GM18909 (cell line): ENCODE results near the gene NDUFC2.
"Not testable (repeated sequence)": the region's sequence is repeated elsewhere in the genome, so short reads cannot be mapped to it uniquely, and the experiment has no call there.

Experiments
- ATAC-seq: cut with Tn5 transposase; IDR thresholded peaks from one replicate; pipeline ENCODE4 v1.9.1; 2021; ENCODE audit warnings: mild to moderate bottlenecking; ENCODE audit not compliant: unreplicated experiment, poor library complexity

The NDUFC2 gene

GRCh38 chr11:78036313-78036712 is 43.3 kb downstream of the NDUFC2 start:
- ATAC-seq: no peak

- no peak for ATAC-seq
These were observed 45.0 kb downstream of the NDUFC2 start for GRCh38 chr11:78034623-78035022.

- no peak for ATAC-seq
These were observed 46.6 kb downstream of the NDUFC2 start for GRCh38 chr11:78033040-78033439.

GRCh38 chr11:78032090-78032489 is 47.6 kb downstream of the NDUFC2 start:
- ATAC-seq: no peak

GRCh38 chr11:78031629-78032028 is 48.0 kb downstream of the NDUFC2 start:
- ATAC-seq: peak; percentile 76

GRCh38 chr11:78030429-78031325 is 49.0 kb downstream of the NDUFC2 start:
- ATAC-seq: no peak

- ATAC-seq: not testable (repeated sequence)
These were observed 51.2 kb downstream of the NDUFC2 start for GRCh38 chr11:78028423-78028822.

GRCh38 chr11:78027759-78028158 is 51.9 kb downstream of the NDUFC2 start:
- no peak for ATAC-seq

GRCh38 chr11:78025378-78025777 is 54.3 kb downstream of the NDUFC2 start:
- ATAC-seq: no peak

- no peak for ATAC-seq
These were observed 56.2 kb downstream of the NDUFC2 start for GRCh38 chr11:78023426-78023825.

GRCh38 chr11:78022397-78023396 is 57.0 kb downstream of the NDUFC2 start, which contains the start of gene KCTD14:
KCTD14 (minus strand) TSS chr11:78023276; CDS start chr11:78023249, 27 bp downstream.
- ATAC-seq: no peak

- ATAC-seq: no peak
These were observed 58.1 kb downstream of the NDUFC2 start for GRCh38 chr11:78021611-78022010.

- no peak for ATAC-seq
These were observed 59.4 kb downstream of the NDUFC2 start for GRCh38 chr11:78020246-78020645.

- no peak for ATAC-seq
These were observed 59.9 kb downstream of the NDUFC2 start for GRCh38 chr11:78019808-78020207.
